ENCODE results near the gene MS4A8. TPM values are rescaled to one million over a fixed set of nuclear protein-coding genes. Genes with fewer than 3 reads are reported as not detected.

MS4A8 gene
- total and polyA plus RNA-seq, 5 donors: 0.16 TPM; not detected in 4

GRCh38 chr11:60765355-60765754 is 65.9 kb downstream of the MS4A8 start:
- H3K4me1 ChIP-seq (ENCODE audit: control insufficient read depth, insufficient read depth, low read length): no peaks in the 10 kb centered on the region
- 92% methylated on average over 5 of the region's 5 CpGs for WGBS
- no peak overlapping the region for H3K4me3 ChIP-seq (ENCODE audit: low read length)
- DNase-seq: no peak
- H3K9me3 ChIP-seq (ENCODE audit: control insufficient read depth, low read length): no peaks in the 10 kb centered on the region
- no peak overlapping the region for H3K27ac ChIP-seq (ENCODE audit: low read length)
- intact Hi-C loops (cut with DNase I): no loop called here
- ATAC-seq: no peak
- no peaks in the 10 kb centered on the region for H3K27me3 ChIP-seq (ENCODE audit: control insufficient read depth, insufficient read depth)

Other genes with a start within 250 kb of the MS4A8 start
- gene MS4A1, start 243.8 kb upstream of the MS4A8 start, total RNA-seq: under 1 TPM in 1 of 4 donors, not detected in 3; 0.38 TPM
- 0.05 TPM for gene MS4A1, start 243.8 kb upstream of the MS4A8 start, polyA plus RNA-seq
- gene MS4A12, start 206.8 kb upstream of the MS4A8 start, total RNA-seq: not detected
- gene MS4A12, start 206.8 kb upstream of the MS4A8 start, polyA plus RNA-seq: not detected
- gene MS4A13, start 184.2 kb upstream of the MS4A8 start, total RNA-seq: not detected
- not detected for gene MS4A13, start 184.2 kb upstream of the MS4A8 start, polyA plus RNA-seq
- not detected for gene MS4A18, start 25.1 kb downstream of the MS4A8 start, total RNA-seq
- not detected for gene MS4A18, start 25.1 kb downstream of the MS4A8 start, polyA plus RNA-seq
- gene MS4A15, start 57.3 kb downstream of the MS4A8 start, total RNA-seq: not detected
- not detected for gene MS4A15, start 57.3 kb downstream of the MS4A8 start, polyA plus RNA-seq
- not detected for gene MS4A10, start 85.7 kb downstream of the MS4A8 start, total RNA-seq
- gene MS4A10, start 85.7 kb downstream of the MS4A8 start, polyA plus RNA-seq: not detected
- 10 to 100 TPM in 1 of 4 donors, 1 to 10 TPM in 3; 6.5 to 12.5 (median 7.4) TPM for gene CCDC86, start 142.5 kb downstream of the MS4A8 start, total RNA-seq
- gene CCDC86, start 142.5 kb downstream of the MS4A8 start, polyA plus RNA-seq: 7.8 TPM
- under 1 TPM in 1 of 4 donors, not detected in 3; 0.20 TPM for gene PTGDR2, start 156.3 kb downstream of the MS4A8 start, total RNA-seq
- gene PTGDR2, start 156.3 kb downstream of the MS4A8 start, polyA plus RNA-seq: 0.14 TPM
- gene ZP1, start 167.9 kb downstream of the MS4A8 start, total RNA-seq: not detected
- gene ZP1, start 167.9 kb downstream of the MS4A8 start, polyA plus RNA-seq: 0.16 TPM
- 10 to 100 TPM; 35.4 to 43.4 (median 38.8) TPM for gene PRPF19, start 207.0 kb downstream of the MS4A8 start, total RNA-seq
- 31.5 TPM for gene PRPF19, start 207.0 kb downstream of the MS4A8 start, polyA plus RNA-seq
- gene TMEM109, start 214.5 kb downstream of the MS4A8 start, total RNA-seq: 100 to 1,000 TPM; 103 to 119 (median 117) TPM
- gene TMEM109, start 214.5 kb downstream of the MS4A8 start, polyA plus RNA-seq: 112 TPM
- gene TMEM132A, start 224.8 kb downstream of the MS4A8 start, total RNA-seq: 10 to 100 TPM in 1 of 4 donors, 1 to 10 TPM in 3; 5.1 to 10.2 (median 7.0) TPM
- gene TMEM132A, start 224.8 kb downstream of the MS4A8 start, polyA plus RNA-seq: 6.8 TPM